HG02870 (cell line): ENCODE results near the gene ZIC1.

Experiments used
- ATAC-seq: cut with Tn5 transposase; IDR thresholded peaks from one replicate; pipeline ENCODE4 v1.9.1; 2021; ENCODE audit warnings: mild to moderate bottlenecking, moderate library complexity; ENCODE audit not compliant: unreplicated experiment

ZIC1 gene

GRCh38 chr3:147420353-147421183, 11.4 kb downstream of the ZIC1 start:
- ATAC-seq = no peak

GRCh38 chr3:147421184-147421912, 12.2 kb downstream of the ZIC1 start:
- ATAC-seq = no peak

- no peak for ATAC-seq
Measured at GRCh38 chr3:147422196-147422595, 13.0 kb downstream of the ZIC1 start.

GRCh38 chr3:147422601-147423536, 13.7 kb downstream of the ZIC1 start:
- no peak for ATAC-seq

GRCh38 chr3:147423537-147423797, 14.3 kb downstream of the ZIC1 start:
- ATAC-seq = no peak

GRCh38 chr3:147423798-147424580, 14.8 kb downstream of the ZIC1 start:
- no peak for ATAC-seq

DNA sequence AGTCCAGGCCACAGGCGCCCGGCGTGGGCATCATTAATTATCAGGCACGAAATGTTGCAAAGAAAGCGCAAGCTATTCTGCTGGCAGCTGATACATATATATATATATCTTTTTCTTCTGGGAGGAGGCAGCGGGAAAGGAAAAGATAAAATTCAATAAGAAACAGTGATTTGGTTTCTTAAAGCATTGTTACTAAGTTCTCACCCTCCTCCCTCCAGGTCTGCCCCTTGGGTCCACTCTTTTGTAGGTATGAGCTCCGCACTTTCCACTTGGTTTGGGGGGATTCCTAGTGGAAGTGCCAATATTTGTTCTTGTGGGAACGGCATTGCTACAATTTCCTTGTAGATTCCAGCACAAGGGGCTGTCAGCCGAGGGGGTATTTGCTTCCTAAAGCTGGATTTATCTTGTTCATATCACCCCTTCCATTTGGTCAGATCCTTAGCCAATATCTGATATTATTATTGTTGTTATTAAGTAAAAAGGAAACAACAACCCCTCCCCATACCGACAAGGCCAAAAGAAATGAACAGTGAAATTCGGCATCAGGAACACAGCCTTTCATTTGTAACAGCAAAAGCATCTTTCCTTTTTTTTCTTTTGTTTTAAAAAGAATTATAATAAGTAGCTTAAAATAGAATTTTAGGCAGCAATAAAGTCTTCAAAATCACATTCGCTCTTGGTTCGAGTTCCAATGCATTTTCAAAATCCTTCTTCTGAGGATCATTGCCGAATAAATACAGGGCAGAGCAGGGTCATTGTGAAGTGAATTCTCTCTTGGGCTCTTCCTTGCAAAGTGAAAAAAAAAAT, 15.6 kb downstream of the ZIC1 start:
- no peak for ATAC-seq

GRCh38 chr3:147425388-147425850, 16.3 kb downstream of the ZIC1 start:
- no peak for ATAC-seq

- no peak for ATAC-seq
Measured at GRCh38 chr3:147426931-147427330, 17.8 kb downstream of the ZIC1 start.

- no peak for ATAC-seq
Measured at GRCh38 chr3:147427746-147428145, 18.6 kb downstream of the ZIC1 start.

DNA sequence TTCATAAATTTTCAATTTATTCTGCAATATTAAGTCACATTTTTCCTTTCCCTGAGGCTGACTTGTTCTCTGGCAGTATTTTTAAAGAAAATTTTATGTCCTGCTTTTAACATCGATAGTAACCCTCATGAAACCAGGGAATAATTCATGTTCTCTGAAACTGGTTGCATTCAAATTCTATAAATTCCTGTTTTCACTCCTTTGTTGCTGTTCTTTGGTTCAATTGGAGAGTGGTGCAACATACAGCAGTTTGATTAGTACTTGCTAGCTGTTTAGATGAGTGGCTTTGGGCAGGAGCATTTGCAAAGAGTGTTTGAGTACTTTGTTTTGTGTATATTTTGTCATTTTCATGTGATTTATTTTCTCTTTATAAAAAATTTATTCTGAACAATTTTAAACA, 19.2 kb downstream of the ZIC1 start:
- ATAC-seq = no peak

- ATAC-seq = no peak
Measured at GRCh38 chr3:147428754-147429153, 19.6 kb downstream of the ZIC1 start.

GRCh38 chr3:147431751-147432150, 22.6 kb downstream of the ZIC1 start:
- ATAC-seq = no peak

DNA sequence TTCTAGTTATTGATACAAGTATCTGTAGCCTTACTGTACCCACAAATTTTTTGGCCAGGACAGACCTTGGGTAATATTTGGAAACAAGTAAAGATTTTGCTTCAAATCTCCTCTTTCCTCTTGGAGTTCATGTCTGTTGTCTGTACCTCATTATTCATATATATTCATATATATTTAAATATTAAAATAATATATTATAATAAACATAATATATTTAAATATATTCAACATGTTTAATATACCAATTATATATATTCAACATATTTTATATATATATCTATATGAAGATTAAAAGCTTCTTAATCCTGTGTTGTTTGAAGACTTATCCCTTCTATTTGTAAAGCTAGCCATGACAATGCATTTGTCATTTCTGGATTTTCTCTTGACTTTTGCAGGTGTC, 38.1 kb downstream of the ZIC1 start:
- ATAC-seq = no peak

- ATAC-seq = no peak
Measured at GRCh38 chr3:147449669-147450068, 40.5 kb downstream of the ZIC1 start.

DNA sequence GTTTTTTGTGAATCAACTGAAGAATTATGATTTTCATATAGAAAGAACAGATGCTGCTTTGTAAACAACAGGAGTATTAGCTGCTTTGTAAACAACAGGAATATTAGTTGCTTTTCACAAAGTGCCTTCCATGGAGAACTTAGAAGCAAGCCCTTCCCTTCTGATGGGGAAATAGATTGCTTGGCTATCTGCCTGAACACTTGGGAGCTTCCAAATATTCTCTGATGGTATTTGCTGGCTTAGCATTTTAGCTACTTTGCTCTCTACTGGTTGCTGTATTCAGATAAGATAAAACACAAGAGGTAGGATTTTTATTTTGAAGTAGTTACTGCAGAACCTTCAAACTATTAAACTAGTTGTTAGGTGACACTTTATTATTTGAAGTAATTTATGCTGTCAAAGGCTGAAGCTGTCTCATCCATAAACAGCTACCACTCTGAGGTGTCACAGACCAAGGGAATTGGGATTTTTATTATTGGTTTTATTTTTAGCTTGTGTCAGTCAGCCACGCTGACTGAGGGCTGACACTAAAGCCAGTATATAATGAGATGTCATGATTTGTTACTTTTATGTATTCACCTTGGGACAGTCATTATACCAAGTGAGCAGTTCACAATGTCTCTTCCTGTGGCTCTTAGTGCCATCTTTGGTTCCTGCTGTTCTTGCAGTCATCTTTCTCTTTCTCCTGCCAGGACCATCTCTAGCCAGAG, 50.0 kb downstream of the ZIC1 start:
- no peak for ATAC-seq

GRCh38 chr3:147462856-147463255, 53.7 kb downstream of the ZIC1 start:
- ATAC-seq = no peak
